Tibial nerve (tissue), 3 donors: ENCODE results near the gene PEX14.

Experiments used
- CTCF ChIP-seq, 5 experiments: fragments of 200-600 bp in 3 of 5; fragments of 450-650 bp in 2 of 5; sonication (generic) in 3 of 5; IDR thresholded peaks; one replicate each; pipeline ENCODE4 v1.5.1; 2016 to 2019; ENCODE audit warnings: antibody characterized with exemption in 5 of 5, mild to moderate bottlenecking in 3 of 5, moderate library complexity in 2 of 5
- POLR2A ChIP-seq, 2 donors: fragments of 450-650 bp; IDR thresholded peaks; one replicate each; pipeline ENCODE4 v1.6.1; 2017; ENCODE audit warnings: antibody characterized with exemption in 2 of 2, mild to moderate bottlenecking in 2 of 2, moderate library complexity in 2 of 2

GRCh38 chr1:10593750-10594149 lies 119.0 kb downstream of the PEX14 start:
- TF ChIP-seq POLR2A (IDR thresholded peaks at IDR 0.05), result no peak
- no peak for TF ChIP-seq CTCF (IDR thresholded peaks at IDR 0.05)
